ENCODE results near the gene MRPS18A.

DNA sequence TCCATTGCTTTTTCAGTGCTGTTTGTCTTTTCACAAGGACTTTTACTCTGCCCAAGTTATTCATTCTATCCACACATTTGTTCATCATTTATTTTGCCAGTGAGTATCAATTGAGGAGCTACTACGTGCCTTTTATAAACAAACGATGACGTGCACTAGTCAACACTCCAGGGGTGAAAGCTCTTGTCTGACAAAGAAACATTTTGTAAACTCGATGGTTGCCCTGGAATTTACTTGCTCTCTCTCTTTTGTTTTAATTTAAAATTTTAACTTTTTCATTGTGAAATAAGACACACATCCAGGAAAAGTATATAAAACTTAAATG lies 8.3 kb upstream of the MRPS18A start:
- TF ChIP-seq CTCF (IDR thresholded peaks at IDR 0.05) (no peak), POLR2A (IDR thresholded peaks at IDR 0.05) (no peak)

All from esophagus squamous epithelium (tissue), 4 donors.